NCI-H510A treated with DMSO at 0.1 percent for 48 hours (cell line): ENCODE data around the gene ATP6V0C.

ENCODE experiments used
- DNase-seq: peaks from one replicate; lab custom pipeline; 2025; lab: John Stamatoyannopoulos, UW

ATP6V0C gene

DNA sequence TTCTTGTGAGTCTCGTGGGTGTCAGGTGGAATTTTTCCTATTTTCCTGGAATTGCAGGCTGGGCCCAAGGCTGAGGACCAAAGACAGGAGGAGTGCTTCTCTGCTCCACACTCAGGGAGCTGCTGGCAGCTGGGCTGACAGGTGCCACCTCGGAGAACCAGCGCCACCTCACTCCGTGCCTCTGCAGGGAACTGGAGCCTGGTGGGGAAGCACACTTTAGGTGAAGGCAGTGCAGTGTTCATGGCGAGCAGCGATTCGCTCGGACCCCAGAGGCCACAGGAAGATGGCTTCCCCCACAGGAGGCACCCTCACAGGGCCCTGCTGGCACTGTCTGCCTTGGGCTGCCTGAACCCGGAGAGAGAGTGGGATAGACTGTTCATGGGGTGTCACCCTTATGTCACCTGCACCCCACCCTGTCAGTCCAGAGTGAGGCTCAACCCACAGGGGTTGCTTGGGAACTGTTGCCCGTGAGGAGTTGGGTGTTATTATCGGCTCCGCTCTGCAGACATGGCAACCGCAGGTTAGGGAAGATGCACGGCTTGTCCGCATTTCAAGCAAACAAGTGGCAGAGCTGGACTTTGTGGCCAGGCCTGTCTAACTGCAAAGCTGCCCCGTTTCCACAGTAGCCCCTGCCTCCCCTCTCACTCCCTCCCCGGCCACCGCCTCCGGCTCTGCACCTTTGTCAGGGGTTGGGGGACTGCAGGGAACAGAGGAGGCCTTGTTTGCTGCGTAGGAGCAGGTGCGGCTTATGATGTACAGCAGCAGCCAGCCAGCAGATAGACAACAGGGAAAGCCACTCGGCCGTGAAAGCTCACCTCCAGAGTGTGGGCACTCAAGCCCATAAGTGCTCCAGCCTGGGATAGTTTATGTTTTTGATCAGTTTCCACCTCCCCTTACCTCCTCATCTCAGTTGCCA lies 23.3 kb upstream of the ATP6V0C start:
- peak; percentile 65 for DNase-seq

- no peak for DNase-seq
Measured at GRCh38 chr16:2492292-2492691, 21.5 kb upstream of the ATP6V0C start.

- no peak for DNase-seq
Measured at GRCh38 chr16:2493605-2494004, 20.1 kb upstream of the ATP6V0C start.

- no peak for DNase-seq
Measured at GRCh38 chr16:2494616-2495015, 19.1 kb upstream of the ATP6V0C start.

- DNase-seq: no peak
Measured at GRCh38 chr16:2495041-2495440, 18.7 kb upstream of the ATP6V0C start.

GRCh38 chr16:2496223-2497115 lies 17.3 kb upstream of the ATP6V0C start:
- DNase-seq: no peak

DNA sequence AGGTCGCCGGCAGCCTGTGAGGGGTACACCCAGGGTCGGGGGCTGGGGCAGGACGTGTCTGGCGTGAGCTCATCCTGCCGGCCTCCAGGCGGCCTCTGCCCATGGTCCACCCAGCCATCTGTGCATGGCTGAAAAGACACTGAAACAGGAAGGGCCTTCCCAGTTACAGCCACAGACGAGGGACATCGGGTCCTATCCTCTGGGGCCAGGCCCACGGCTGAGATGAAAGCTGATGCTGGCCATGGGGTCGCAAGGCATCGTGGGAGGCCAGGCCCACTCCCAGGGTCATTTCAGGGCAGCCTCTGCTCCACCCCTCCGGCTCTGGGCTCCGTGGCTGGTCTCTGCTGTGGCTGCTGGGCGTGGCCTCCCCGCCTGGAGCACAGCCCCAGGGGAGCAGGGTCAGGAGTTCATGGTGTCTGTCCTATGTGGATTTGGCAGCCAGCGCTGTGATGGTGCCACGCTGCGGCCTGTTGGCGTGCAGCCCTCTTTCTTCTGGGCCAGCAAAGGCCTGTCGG lies 16.6 kb upstream of the ATP6V0C start:
- no peak for DNase-seq

- DNase-seq: no peak
Measured at GRCh38 chr16:2497695-2498484, 15.9 kb upstream of the ATP6V0C start.

- DNase-seq: no peak
Measured at GRCh38 chr16:2498531-2499253, 15.1 kb upstream of the ATP6V0C start.

DNA sequence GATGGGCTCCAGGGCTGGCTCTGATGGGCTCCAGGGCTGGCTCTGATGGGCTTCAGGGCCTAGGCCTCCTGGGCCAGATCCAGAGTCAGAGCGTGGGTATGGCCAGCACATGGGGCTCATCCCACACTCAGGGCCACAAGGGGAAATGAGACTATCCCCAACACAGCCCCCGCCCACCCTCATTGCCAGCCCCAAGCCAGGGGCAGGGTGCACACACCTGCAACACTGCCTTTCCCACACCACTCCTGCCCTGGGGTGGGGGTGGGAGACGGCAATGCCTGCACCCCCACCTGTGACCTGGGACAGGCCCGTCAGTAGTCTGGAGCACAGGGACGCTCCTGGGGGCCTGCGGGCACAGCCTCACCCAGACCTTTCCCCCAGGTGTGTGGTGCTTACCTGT lies 14.3 kb upstream of the ATP6V0C start:
- DNase-seq: no peak

DNA sequence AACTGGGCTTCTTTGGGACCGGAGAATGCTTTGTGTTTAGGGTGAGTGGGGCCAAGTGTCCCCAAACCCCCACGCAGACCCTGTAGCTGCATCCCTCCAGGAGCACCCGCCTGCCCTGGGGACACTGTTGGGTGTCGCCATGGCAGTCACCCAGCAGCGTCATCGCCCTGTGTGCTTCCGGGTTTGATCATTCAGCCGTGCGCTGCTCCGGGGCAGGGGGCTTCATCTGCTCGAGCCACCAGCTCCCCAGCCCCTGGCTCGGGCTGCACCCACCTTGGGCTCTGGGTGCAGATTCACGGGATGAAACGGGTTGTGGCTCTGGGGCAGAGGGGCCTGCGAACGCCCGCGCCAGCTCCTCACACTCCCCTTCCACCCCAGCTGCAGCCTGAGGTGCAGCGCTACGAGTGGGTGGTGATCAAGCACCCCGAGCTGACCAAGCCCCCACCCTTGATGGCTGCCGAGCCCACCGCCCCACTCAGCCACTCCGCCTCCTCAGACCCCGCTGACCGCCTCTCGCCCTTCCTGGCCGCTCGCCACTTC lies 13.8 kb upstream of the ATP6V0C start:
- no peak for DNase-seq

GRCh38 chr16:2500430-2500917 lies 13.3 kb upstream of the ATP6V0C start:
- no peak for DNase-seq

GRCh38 chr16:2500918-2501750 lies 12.6 kb upstream of the ATP6V0C start:
- DNase-seq: peak; percentile 69

GRCh38 chr16:2501946-2502895 lies 11.5 kb upstream of the ATP6V0C start:
- DNase-seq: no peak

- DNase-seq: no peak
Measured at GRCh38 chr16:2505695-2506094, 8.1 kb upstream of the ATP6V0C start.

- no peak for DNase-seq
Measured at GRCh38 chr16:2507052-2507659, 6.6 kb upstream of the ATP6V0C start.

DNA sequence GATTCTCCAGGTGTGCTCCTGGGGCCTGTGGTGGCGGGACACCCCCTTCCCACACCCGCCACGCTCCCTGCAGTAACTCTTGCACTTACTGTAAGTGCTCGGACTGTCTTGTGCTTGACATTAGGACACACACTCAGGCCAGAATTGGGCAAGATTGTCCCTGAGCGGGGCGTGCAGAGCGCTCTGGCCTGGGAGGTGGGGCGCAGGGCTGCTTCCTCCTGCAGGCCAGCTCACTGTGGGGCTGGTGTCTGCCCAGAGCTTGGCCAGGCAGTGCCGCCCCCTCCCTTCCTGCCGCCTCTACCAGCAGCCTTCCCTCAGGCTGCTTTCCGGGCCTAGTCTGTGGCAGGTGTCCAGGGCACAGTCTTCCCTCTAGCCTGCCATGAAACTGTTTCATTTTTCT lies 6.1 kb upstream of the ATP6V0C start:
- DNase-seq: no peak

DNA sequence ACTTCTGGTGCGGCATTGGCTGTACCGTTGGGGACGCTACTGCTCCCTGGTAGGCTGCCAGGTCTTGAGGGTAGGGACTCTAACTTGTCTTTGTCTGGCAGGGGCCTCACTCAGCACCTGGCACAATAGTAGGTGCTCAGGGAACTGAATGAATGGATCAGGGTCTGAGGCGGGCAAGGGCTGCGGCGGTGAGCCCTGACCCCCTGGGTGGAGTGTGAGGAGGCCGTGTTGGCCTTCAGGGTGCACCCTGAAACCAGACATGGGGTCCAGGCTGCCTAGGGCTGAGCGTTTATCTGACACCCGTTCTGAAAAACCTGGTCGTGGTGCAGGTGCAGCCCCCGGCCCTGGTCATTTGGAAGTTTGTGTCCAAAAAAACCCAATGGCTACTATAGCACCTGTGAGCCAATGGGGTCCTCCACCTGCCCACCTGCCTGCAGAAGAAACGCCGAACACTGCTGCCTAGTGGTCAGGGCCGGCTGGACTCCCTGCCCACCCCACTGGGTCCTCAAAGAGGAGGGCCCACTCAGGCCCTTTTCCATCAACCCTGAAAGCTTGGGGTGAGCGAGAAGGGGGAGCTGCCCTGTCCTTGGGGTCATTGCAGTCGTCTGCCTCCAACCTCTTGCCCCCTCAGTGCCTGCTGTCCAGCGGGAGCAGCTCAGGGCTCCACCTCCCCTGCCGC lies 4.9 kb upstream of the ATP6V0C start:
- DNase-seq: no peak
